HG02884 (cell line): ENCODE measurements around the gene LRRN4CL.
"Not testable (repeated sequence)": the region's sequence is repeated elsewhere in the genome, so short reads cannot be mapped to it uniquely, and the experiment has no call there.

Experiments used
- ATAC-seq: cut with Tn5 transposase; IDR thresholded peaks from one replicate; pipeline ENCODE4 v1.9.1; 2021; ENCODE audit warnings: mild to moderate bottlenecking, moderate library complexity; ENCODE audit not compliant: unreplicated experiment

LRRN4CL gene

GRCh38 chr11:62710001-62710345 lies 20.6 kb upstream of the LRRN4CL start:
- no peak for ATAC-seq

GRCh38 chr11:62709247-62710000 lies 20.1 kb upstream of the LRRN4CL start:
- ATAC-seq: peak; percentile 63

GRCh38 chr11:62708793-62709192 lies 19.5 kb upstream of the LRRN4CL start:
- ATAC-seq: no peak

GRCh38 chr11:62708392-62708791 lies 19.1 kb upstream of the LRRN4CL start:
- ATAC-seq: no peak

GRCh38 chr11:62707277-62707861 lies 18.0 kb upstream of the LRRN4CL start, which contains the start of the genes BSCL2 and GNG3:
BSCL2 (minus strand) TSS chr11:62707424; CDS start chr11:62707195, 229 bp downstream.
GNG3 (plus strand) TSS chr11:62707676; CDS start chr11:62708296, 620 bp downstream.
- no peak for ATAC-seq

- ATAC-seq: no peak
Observed at GRCh38 chr11:62706850-62707247, 17.5 kb upstream of the LRRN4CL start.

- peak; percentile 39 for ATAC-seq
Observed at GRCh38 chr11:62705880-62706849, 16.8 kb upstream of the LRRN4CL start.

GRCh38 chr11:62705413-62705812 lies 16.1 kb upstream of the LRRN4CL start:
- no peak for ATAC-seq

GRCh38 chr11:62703921-62704320 lies 14.6 kb upstream of the LRRN4CL start:
- ATAC-seq: not testable (repeated sequence)

- no peak for ATAC-seq
Observed at GRCh38 chr11:62702246-62702645, 12.9 kb upstream of the LRRN4CL start.

- no peak for ATAC-seq
Observed at GRCh38 chr11:62694455-62695167, 5.3 kb upstream of the LRRN4CL start.

- not testable (repeated sequence) for ATAC-seq
Observed at GRCh38 chr11:62693624-62694023, 4.3 kb upstream of the LRRN4CL start.

GRCh38 chr11:62688491-62688890 lies 839 bp downstream of the LRRN4CL start:
- no peak for ATAC-seq

- no peak for ATAC-seq
Observed at GRCh38 chr11:62687508-62688396, 1.6 kb downstream of the LRRN4CL start.

GRCh38 chr11:62682518-62682917 lies 6.8 kb downstream of the LRRN4CL start:
- no peak for ATAC-seq

- no peak for ATAC-seq
Observed at GRCh38 chr11:62680825-62681240, 8.5 kb downstream of the LRRN4CL start.

GRCh38 chr11:62678770-62679696 lies 10.3 kb downstream of the LRRN4CL start, which contains the start of gene UBXN1:
UBXN1 (minus strand) TSS chr11:62679073; CDS start chr11:62678923, 150 bp downstream.
- ATAC-seq: peak; percentile 69

- no peak for ATAC-seq
Observed at GRCh38 chr11:62678433-62678769, 10.9 kb downstream of the LRRN4CL start.

- ATAC-seq: no peak
Observed at GRCh38 chr11:62677714-62678113, 11.6 kb downstream of the LRRN4CL start.
